Neuron (in vitro differentiated cells): ENCODE measurements around the gene KLRD1.
"Not testable (repeated sequence)": the region's sequence is repeated elsewhere in the genome, so short reads cannot be mapped to it uniquely, and the experiment has no call there.

Experiments
- H2AFZ ChIP-seq: one replicate; pipeline ENCODE4 v1.6.1; 2013; ENCODE audit warnings: low read depth, mild to moderate bottlenecking, inconsistent platforms, low read length, moderate library complexity
- H3K27me3 ChIP-seq: one replicate; pipeline ENCODE4 v1.6.1; 2013; ENCODE audit warnings: low read length; ENCODE audit not compliant: insufficient read depth
- H3K36me3 ChIP-seq: one replicate; pipeline ENCODE4 v1.6.1; 2013; ENCODE audit warnings: low read length; ENCODE audit not compliant: insufficient read depth
- H3K4me1 ChIP-seq: one replicate; pipeline ENCODE4 v1.6.1; 2013; ENCODE audit warnings: low read length; ENCODE audit not compliant: insufficient read depth
- H3K4me3 ChIP-seq: 2 replicates; pipeline ENCODE4 v1.5.1; 2013; ENCODE audit warnings: mild to moderate bottlenecking, low read length, moderate library complexity
- H3K9me3 ChIP-seq: one replicate; pipeline ENCODE4 v1.6.1; 2013; ENCODE audit warnings: low read length

KLRD1 gene

DNA sequence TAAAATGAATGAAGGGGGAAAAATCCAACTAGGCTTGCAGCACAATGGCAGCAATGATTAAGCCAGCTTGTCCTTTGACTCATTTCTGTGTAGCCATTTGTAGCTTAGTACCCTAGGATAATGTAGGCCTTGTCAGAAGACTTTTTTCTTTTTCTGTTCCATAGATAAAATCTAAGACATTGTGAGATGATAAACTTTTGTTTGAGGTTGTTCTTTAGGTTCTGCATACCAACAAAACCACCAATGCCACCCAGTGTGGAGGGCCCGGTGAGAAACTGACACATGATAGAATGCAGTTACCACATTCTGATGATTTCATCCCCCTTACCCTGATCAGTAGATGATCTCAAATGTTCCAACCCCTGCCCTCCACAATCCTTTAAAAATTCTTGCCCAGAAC lies 6.6 kb upstream of the KLRD1 start:
- Histone ChIP-seq H3K36me3 (no peaks in the 10 kb centered on the region), H2AFZ (no peak overlapping the region), H3K4me1 (no peaks in the 10 kb centered on the region)

DNA sequence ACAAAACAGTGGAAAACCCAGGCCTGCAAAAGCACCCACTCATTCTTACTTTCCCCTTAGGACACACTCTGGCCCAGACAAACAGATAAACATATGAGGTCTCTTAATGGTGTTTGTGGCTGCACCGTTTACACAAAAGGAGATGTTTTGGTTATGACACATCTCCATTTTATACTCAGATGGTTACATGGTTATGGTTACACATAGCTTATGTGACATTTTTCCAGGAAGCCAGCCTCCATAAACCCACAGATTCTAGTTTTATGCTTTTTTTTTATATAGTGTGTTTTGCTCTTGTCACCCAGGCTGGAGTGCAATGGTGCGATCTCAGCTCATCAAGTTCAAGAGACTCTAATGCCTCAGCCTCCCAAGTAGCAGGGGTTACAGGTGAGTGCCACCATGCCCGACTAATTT lies 3.5 kb upstream of the KLRD1 start:
- Histone ChIP-seq H3K36me3 (no peaks in the 10 kb centered on the region), H3K27me3 (no peaks in the 10 kb centered on the region), H3K4me1 (no peaks in the 10 kb centered on the region), H3K4me3 (no peak overlapping the region), H2AFZ (no peak overlapping the region), H3K9me3 (no peaks in the 10 kb centered on the region)

More for the DNA sequence above, 6.6 kb upstream of the KLRD1 start:
- H3K9me3 ChIP-seq = no peaks in the 10 kb centered on the region
- no peak overlapping the region for H3K4me3 ChIP-seq
- H3K27me3 ChIP-seq = no peaks in the 10 kb centered on the region

DNA sequence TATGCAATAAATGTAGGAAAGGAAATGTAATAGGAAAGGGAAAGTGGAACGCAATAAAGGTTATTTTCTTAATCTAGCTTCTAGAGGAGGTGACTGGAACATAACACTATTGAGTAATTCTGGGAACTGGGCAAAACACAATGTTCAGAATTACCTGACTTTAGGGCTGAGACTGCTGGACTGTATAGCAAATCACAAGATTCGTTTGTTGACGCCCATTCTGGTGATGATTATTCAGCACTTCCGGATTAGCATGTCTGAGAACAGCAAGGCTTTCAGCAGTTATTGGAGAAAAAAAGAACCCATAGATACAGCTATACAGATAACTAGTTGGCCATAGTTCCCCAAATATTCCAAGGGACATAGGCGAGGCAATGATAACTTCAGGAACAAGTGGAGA lies 2.3 kb upstream of the KLRD1 start:
- H3K4me3 ChIP-seq = no peak overlapping the region

DNA sequence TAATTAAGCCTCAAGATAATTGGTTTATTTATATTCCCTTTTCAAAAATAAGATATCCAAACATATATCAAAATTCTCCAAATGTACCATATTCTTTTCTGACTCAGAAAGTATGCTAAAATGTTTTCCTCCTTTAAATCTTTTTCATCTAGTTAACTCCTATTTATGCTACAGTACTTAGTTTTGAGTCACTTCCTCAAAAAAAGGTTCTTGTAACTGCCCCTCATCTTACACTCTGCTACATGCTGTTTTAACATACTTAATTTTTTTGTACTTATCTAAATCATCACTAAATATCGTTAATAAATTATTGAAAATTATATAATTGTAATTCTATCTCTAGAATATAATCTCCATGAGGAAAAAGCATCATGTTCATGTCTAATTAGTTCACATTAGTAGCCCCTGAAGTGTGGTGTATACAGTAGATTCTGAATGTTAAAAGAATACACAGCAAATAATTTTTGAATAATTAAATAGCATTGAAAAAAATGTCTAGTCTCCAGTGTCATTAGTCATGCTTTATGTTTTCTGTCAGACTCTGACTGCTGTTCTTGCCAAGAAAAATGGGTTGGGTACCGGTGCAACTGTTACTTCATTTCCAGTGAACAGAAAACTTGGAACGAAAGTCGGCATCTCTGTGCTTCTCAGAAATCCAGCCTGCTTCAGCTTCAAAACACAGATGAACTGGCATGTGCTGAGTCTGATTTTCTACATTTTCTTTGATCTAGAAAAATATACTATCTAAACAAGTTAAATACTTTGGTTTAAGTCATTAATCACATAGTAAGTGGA lies 3.5 kb downstream of the KLRD1 start:
- no peaks in the 10 kb centered on the region for H3K9me3 ChIP-seq
- no peaks in the 10 kb centered on the region for H3K36me3 ChIP-seq
- H3K27me3 ChIP-seq = no peaks in the 10 kb centered on the region
- no peak overlapping the region for H2AFZ ChIP-seq
- H3K4me3 ChIP-seq = no peak overlapping the region
- H3K4me1 ChIP-seq = no peaks in the 10 kb centered on the region

More for the DNA sequence above, 2.3 kb upstream of the KLRD1 start:
- Histone ChIP-seq H3K36me3 (no peaks in the 10 kb centered on the region), H2AFZ (no peak overlapping the region), H3K4me1 (no peaks in the 10 kb centered on the region), H3K9me3 (no peaks in the 10 kb centered on the region), H3K27me3 (no peaks in the 10 kb centered on the region)

DNA sequence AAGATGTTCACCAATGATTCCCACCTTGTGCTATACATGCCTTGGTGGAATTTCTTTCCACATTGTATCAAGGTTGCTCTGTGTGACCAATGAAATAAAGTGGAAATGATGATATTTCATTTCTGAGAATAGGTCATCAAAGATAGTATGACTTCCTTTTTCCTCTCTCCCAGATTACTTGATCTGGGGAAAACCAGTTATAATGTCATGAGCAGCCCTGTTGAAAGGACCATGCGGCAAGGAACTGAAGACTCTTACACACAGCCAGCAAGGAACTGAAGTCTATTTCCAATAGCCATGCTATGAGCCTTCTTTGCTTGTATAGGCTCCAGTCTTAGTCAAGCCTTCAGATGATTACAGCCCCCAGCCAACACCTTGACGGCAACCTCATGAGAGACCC lies 11.7 kb downstream of the KLRD1 start:
- no peaks in the 10 kb centered on the region for H3K9me3 ChIP-seq
- H3K27me3 ChIP-seq = no peaks in the 10 kb centered on the region
- no peaks in the 10 kb centered on the region for H3K4me1 ChIP-seq
- H3K36me3 ChIP-seq = no peaks in the 10 kb centered on the region
- H3K4me3 ChIP-seq = no peak overlapping the region
- H2AFZ ChIP-seq = no peak overlapping the region

DNA sequence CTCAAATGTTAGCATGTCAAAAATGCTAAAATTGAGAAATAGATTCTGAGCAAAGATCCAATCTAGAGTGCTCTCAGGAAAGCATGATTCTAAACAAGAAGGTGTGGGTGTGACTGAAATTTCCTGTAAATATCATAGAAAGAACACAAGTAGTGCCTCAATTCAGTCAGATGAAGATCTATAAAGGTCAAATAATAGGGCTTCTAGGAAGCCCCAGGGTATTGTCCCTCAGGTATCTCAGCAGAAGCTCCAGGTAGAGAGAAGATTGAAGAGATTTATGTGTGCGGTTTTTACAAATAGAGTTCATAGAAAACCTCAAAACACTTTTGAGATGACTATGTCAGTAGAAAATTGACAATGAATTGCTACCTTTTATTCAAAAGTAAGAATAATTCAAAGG lies 13.0 kb downstream of the KLRD1 start:
- no peaks in the 10 kb centered on the region for H3K27me3 ChIP-seq
- no peaks in the 10 kb centered on the region for H3K36me3 ChIP-seq
- H2AFZ ChIP-seq = no peak overlapping the region
- H3K9me3 ChIP-seq = no peaks in the 10 kb centered on the region
- no peak overlapping the region for H3K4me3 ChIP-seq
- no peaks in the 10 kb centered on the region for H3K4me1 ChIP-seq

DNA sequence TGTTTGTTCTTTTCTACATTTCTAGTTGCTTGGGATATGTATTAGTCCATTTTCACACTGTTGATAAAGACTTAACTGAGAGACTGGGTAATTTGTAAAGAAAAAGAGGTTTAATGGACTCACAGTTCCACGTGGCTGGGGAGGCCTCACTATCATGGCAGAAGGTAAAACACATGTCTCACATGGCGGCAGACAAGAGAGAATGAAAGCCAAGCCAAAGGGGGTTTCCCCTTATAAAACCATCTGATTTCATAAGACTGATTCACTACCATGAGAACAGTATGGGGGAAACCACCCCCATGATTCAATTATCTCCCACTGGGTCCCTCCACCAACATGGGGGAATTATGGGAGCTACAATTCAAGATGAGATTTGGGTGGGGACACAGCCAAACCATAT lies 21.0 kb downstream of the KLRD1 start:
- H2AFZ ChIP-seq, H3K4me1 ChIP-seq, H3K4me3 ChIP-seq, H3K27me3 ChIP-seq, H3K9me3 ChIP-seq, H3K36me3 ChIP-seq: not testable (repeated sequence)

DNA sequence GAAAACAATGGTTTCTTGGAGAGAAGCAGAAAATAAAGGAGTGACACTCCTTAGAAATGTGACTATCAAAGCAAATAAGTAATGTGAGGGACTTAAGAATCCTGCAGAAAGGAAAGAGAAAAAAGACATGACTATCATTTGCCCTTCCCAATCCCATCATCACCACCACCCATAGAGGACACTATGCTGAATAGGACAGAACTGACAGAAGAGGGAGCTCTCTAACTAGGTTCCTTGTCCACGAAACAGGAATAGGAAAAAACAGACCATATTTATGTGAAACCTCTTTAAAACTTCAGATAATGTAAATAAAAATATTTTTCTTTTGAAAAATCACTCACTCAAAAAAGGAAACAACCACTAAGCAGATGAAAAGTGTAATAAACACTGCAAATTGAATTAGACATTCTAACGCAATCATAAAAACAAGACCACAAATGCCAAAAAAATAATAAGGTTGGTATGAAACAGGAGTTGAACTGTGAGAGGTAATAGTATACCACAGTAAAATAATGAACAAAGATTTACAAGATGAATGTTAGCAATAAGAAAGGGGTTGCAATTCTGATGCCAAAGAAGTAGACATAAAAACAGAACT lies 24.1 kb downstream of the KLRD1 start:
- Histone ChIP-seq H3K36me3 (no peaks in the 10 kb centered on the region), H3K4me3 (no peak overlapping the region), H3K9me3 (no peaks in the 10 kb centered on the region), H2AFZ (no peak overlapping the region), H3K4me1 (no peaks in the 10 kb centered on the region), H3K27me3 (no peaks in the 10 kb centered on the region)

DNA sequence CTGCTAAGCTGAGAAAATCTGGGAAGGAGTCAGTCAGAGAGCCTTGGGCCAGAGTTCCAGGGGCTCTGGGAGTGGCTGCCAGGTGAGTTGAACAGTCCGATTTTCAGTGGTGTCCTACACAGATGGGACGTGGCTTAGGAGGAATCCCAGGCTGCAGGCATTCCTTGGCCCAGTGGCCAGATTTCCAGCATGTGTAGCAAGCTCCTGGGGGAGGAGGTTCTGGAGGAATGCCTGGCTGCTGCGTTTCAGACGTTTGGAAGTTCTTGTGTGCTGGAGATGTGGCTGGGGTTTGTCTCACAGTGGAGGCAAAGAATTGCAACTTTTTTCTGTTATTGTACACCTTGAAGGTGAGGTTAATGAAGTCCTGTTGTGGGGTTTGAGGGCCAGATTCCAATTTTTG lies 28.5 kb downstream of the KLRD1 start:
- H3K27me3 ChIP-seq, H3K4me1 ChIP-seq, H3K4me3 ChIP-seq, H3K36me3 ChIP-seq, H2AFZ ChIP-seq, H3K9me3 ChIP-seq: not testable (repeated sequence)

DNA sequence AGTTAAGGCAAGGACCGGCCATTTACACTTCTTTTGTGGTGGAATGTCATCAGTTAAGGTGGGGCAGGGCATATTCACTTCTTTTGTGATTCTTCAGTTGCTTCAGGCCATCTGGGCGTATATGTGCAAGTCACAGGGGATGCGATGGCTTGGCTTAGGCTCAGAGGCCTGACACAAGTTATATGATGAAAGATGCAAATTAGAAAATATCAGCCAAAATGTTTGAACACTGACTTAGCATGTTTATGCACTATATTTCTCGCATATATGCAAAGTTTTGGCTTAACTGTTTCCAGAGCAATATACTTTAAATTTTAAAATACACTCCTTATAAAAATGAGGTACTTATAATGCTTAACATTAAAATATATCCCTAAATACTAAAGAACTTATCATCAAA lies 30.8 kb downstream of the KLRD1 start:
- not testable (repeated sequence) for H3K27me3 ChIP-seq, H2AFZ ChIP-seq, H3K4me1 ChIP-seq, H3K36me3 ChIP-seq, H3K9me3 ChIP-seq, H3K4me3 ChIP-seq

DNA sequence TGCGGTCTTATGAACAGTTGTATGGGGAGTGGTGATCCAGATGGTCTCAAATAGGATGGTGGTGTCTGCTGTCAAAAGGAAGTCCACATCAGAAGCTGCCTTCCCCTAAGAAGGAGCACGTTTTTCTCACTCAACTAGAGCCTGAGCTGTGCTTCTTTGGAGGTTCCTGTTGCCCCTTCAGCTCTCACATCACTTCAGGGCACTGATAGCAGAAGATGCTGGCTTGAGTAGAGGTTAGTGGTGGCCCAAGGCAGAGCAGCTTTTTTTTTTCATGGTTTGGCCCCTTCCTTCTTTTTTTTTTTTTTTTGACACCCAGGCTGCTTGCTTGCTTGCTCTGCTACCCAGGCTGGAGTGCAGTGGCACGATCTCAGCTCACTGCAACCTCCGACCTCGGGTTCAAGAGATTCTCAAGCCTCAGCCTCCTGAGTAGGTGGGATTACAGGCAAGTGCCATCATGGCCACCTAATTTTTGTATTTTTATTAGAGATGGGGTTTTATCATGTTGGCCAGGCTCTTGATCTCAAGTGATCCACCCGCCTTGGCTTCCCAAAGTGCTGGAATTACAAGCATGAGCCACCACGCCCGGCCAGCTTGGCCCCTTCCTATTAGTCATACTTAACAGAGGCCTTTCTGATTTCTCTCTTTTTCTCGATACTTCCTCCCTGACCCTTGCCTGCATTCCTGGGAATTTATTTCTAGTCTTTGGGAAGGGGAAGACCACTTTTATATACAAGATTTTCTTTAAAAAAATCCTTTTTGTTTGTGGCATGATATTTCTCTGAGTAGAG lies 31.6 kb downstream of the KLRD1 start:
- H2AFZ ChIP-seq = no peak overlapping the region
- H3K36me3 ChIP-seq = no peaks in the 10 kb centered on the region
- H3K9me3 ChIP-seq = no peaks in the 10 kb centered on the region
- H3K27me3 ChIP-seq = no peaks in the 10 kb centered on the region
- H3K4me3 ChIP-seq = no peak overlapping the region
- H3K4me1 ChIP-seq = no peaks in the 10 kb centered on the region

DNA sequence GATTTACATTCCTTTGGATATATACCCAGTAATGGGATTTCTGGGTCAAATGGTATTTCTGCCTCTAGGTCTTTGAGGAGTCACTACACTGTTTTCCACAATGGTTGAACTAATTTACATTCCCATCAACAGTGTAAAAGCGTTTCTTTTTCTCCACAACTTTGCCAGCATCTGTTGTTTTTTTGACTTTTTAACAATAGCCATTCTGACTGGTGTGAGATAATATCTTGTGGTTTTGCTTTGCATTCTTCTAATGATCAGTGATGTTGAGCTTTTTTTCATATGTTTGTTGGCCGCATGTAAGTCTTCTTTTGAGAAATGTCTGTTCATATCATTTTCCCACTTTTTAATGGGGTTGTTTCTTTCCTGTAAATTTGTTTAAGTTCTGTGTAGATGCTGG lies 33.3 kb downstream of the KLRD1 start:
- H3K36me3 ChIP-seq, H2AFZ ChIP-seq, H3K4me1 ChIP-seq, H3K9me3 ChIP-seq, H3K4me3 ChIP-seq, H3K27me3 ChIP-seq: not testable (repeated sequence)

DNA sequence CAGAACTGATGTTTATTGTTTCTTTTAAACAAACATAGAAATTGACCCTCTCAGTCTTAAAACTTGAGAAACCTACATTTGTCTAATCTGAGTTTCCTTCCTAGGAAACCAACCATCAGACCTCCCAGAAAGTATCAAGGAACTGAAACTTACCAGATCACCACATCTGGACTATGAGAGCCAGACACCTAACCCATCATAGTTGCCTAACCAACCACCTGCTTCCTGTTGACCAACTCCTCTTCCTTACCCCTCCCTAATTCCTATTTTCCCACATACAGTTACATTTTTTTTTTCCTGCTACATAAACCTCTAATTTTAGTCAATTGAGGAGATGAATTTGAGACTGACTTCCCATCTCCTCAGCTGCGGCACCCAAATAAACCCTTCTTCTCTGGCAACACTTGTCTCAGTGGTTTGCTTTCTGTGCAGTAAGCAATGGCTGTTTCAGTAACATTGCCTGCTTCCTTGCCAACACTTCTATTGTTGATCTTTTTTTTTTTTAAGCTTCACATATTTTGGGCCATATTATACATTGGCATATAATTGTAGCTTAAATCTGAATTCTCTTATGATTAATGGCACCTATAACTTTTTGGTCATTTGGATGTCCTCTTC lies 34.3 kb downstream of the KLRD1 start:
- Histone ChIP-seq H3K36me3 (no peaks in the 10 kb centered on the region), H3K27me3 (no peaks in the 10 kb centered on the region), H2AFZ (no peak overlapping the region), H3K9me3 (no peaks in the 10 kb centered on the region), H3K4me1 (no peaks in the 10 kb centered on the region), H3K4me3 (no peak overlapping the region)
